ENCODE data around the gene LRRTM4. TPM values are rescaled to one million over a fixed set of nuclear protein-coding genes. Genes with fewer than 3 reads are reported as not detected.

The LRRTM4 gene
- total and polyA plus RNA-seq, 2 of the 13 experiments (the other 11 are each of a cell fraction or from before 2014, with no cell fraction given): 1.2 TPM

DNA sequence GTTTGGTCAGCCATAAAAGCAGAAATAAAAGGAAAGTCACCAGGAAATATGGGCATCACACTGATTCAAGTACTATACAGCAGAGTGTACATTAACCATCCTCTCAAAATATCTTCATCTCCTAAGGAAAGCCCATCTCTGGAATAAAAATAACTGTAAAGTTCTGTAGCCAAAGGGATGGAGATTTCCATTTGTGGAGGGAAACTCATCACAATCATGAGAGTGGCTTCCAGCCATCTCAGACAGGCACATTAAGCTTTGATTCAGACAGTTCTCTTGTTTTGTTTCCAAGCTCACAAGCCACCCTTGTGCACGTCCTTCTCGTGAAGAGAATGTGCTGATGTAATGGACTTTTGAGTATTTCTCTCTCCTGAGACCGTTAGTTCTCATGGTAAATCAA lies 695.5 kb downstream of the LRRTM4 start:
- 0% methylated on average over 3 of the region's 3 CpGs for WGBS (ENCODE audit: low lambda C conversion rate)
- POLR2A ChIA-PET: no interaction called here
- Histone ChIP-seq H3K4me1 (ENCODE audit: insufficient read depth, low read length) (no peaks in the 10 kb centered on the region), H3K9me3 (ENCODE audit: low read length) (no peaks in the 10 kb centered on the region), H3K27me3 (ENCODE audit: control insufficient read depth in 1 of 2, insufficient read depth in 2 of 2, low read length in 2 of 2) (no peaks in the 10 kb centered on the region; a peak in 1 of 5 replicates), H3K9ac (ENCODE audit: insufficient read depth, low read depth, low read length) (no peak overlapping the region), H2AFZ (ENCODE audit: low read length) (no peak overlapping the region), H4K20me1 (ENCODE audit: insufficient read depth, low read length) (no peaks in the 10 kb centered on the region), H3K4me3 (replicated peaks in 1 of 3; ENCODE audit: insufficient read depth in 1 of 3, low read depth in 2 of 3, low read length in 3 of 3) (no peak overlapping the region), H3K27ac (ENCODE audit: extremely low read length, insufficient read depth, low read length) (no peak overlapping the region), H3K4me2 (ENCODE audit: low read depth, low read length) (no peak overlapping the region), H3K79me2 (ENCODE audit: insufficient read depth, low read length) (no peaks in the 10 kb centered on the region), H3K36me3 (replicated peaks in 1 of 2; ENCODE audit: control insufficient read depth in 1 of 2, insufficient read depth in 2 of 2, low read length in 2 of 2) (no peaks in the 10 kb centered on the region)
- no TSS peak for BruUV-seq (replicated peaks)
- in situ Hi-C loops (cut with HindIII; ENCODE audit: extremely low pct_ligation_motif_present, low pct_unique_long_range_greater_than_20kb) (no loop called here), intact Hi-C loops (cut with micrococcal nuclease; ENCODE audit: unreplicated experiment) (no loop called here)
- CTCF ChIA-PET (ENCODE audit: low intra/inter-chr PET ratio, low total read pairs): no interaction called here
- TF ChIP-seq MAFK (conservative IDR thresholded peaks at IDR 0.05 in 1 of 2, IDR thresholded peaks at IDR 0.05 in 1 of 2; ENCODE audit: low read length in 2 of 2): 0 out of 4 replicates have a peak, but pooled peaks of 1 of the 2 experiments have one; percentile 8
- TF ChIP-seq KLF6 (CRISPR knock-in tag; IDR thresholded peaks at IDR 0.05): no peak
- no peak for DNase-seq (ENCODE audit: low spot score)
- no peak for ATAC-seq
- no peak for FAIRE-seq

DNA sequence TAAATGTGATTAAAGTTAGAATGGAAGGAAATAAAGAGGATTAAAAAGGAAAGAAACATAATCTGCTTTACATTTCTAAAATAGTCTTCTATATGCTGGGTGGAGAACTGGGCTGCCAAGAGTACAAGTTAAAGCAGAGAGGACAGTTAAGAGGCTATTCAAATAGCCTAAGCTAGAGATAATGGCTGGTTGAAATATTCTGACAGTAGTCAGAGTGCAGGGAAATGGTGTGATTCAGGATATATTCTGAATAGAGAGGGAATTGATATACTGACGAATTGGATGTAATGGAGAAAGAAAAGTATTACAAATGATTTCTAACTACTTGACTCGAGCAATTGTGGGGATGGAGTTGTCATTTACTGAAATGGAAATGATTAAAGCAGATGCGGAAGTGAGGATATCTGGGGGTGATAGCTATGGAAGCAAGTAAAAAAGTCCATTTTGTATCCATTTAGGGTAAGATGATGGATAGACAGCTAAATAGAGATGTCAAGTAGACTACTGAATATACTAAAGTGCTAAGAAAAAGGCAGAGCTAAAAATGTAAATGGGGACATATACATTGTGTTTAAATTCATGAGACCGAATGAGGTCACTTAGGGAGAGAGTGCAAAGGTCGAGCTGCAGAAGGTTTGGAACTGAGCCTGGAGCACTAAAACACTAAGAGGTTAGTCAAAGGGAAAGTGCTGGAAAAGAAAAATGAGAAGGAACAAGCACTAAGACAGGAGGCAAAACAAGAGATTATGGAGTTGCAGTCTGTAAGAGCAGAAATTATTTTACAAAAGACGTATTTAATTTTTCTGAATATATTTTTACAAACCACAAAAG lies 696.8 kb downstream of the LRRTM4 start:
- no peak for FAIRE-seq
- H3K79me2 ChIP-seq (ENCODE audit: insufficient read depth, low read length): no peaks in the 10 kb centered on the region
- H2AFZ ChIP-seq (ENCODE audit: low read length): no peak overlapping the region
- no peak for ATAC-seq
- DNase-seq (ENCODE audit: low spot score): no peak
- H4K20me1 ChIP-seq (ENCODE audit: insufficient read depth, low read length): no peaks in the 10 kb centered on the region
- no peaks in the 10 kb centered on the region for H3K9me3 ChIP-seq (ENCODE audit: low read length)
- no peak overlapping the region for H3K4me3 ChIP-seq (replicated peaks in 1 of 3; ENCODE audit: insufficient read depth in 1 of 3, low read depth in 2 of 3, low read length in 3 of 3)
- TF ChIP-seq, protein P1, sequence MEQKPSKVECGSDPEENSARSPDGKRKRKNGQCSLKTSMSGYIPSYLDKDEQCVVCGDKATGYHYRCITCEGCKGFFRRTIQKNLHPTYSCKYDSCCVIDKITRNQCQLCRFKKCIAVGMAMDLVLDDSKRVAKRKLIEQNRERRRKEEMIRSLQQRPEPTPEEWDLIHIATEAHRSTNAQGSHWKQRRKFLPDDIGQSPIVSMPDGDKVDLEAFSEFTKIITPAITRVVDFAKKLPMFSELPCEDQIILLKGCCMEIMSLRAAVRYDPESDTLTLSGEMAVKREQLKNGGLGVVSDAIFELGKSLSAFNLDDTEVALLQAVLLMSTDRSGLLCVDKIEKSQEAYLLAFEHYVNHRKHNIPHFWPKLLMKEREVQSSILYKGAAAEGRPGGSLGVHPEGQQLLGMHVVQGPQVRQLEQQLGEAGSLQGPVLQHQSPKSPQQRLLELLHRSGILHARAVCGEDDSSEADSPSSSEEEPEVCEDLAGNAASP (CRISPR knock-in tag; IDR thresholded peaks at IDR 0.05; ENCODE audit: borderline replicate concordance): peak; percentile 18; the same call in 1 of the 2 replicates
- TF ChIP-seq RAD51 (IDR thresholded peaks at IDR 0.05; ENCODE audit: borderline replicate concordance): no peak
- WGBS (ENCODE audit: low lambda C conversion rate): 19% methylated on average over 6 of the region's 6 CpGs
- CTCF ChIA-PET (ENCODE audit: low intra/inter-chr PET ratio, low total read pairs): no interaction called here
- H3K9ac ChIP-seq (ENCODE audit: insufficient read depth, low read depth, low read length): no peak overlapping the region
- in situ Hi-C loops (cut with HindIII; ENCODE audit: extremely low pct_ligation_motif_present, low pct_unique_long_range_greater_than_20kb) (no loop called here), intact Hi-C loops (cut with micrococcal nuclease; ENCODE audit: unreplicated experiment) (no loop called here)
- no peaks in the 10 kb centered on the region; a peak in 1 of 5 replicates for H3K27me3 ChIP-seq (ENCODE audit: control insufficient read depth in 1 of 2, insufficient read depth in 2 of 2, low read length in 2 of 2)
- no peaks in the 10 kb centered on the region for H3K4me1 ChIP-seq (ENCODE audit: insufficient read depth, low read length)
- no TSS peak for BruUV-seq (replicated peaks)
- no peak overlapping the region for H3K27ac ChIP-seq (ENCODE audit: extremely low read length, insufficient read depth, low read length)
- POLR2A ChIA-PET: no interaction called here
- H3K36me3 ChIP-seq (replicated peaks in 1 of 2; ENCODE audit: control insufficient read depth in 1 of 2, insufficient read depth in 2 of 2, low read length in 2 of 2): no peaks in the 10 kb centered on the region
- no peak overlapping the region for H3K4me2 ChIP-seq (ENCODE audit: low read depth, low read length)
